Stimulated activated CD4-positive, alpha-beta T cell treated with anti-CD3 and anti-CD28 coated beads, Interleukin-4, amount 100 ng/mL, for 1 hour (primary cell): ENCODE results near the gene PHYKPL.
"Not testable (repeated sequence)": the region's sequence is repeated elsewhere in the genome, so short reads cannot be mapped to it uniquely, and the experiment has no call there.

ENCODE experiments used
- DNase-seq: peaks from one replicate; pipeline ENCODE4 v3.0.0-alpha.2; 2020

PHYKPL gene

DNA sequence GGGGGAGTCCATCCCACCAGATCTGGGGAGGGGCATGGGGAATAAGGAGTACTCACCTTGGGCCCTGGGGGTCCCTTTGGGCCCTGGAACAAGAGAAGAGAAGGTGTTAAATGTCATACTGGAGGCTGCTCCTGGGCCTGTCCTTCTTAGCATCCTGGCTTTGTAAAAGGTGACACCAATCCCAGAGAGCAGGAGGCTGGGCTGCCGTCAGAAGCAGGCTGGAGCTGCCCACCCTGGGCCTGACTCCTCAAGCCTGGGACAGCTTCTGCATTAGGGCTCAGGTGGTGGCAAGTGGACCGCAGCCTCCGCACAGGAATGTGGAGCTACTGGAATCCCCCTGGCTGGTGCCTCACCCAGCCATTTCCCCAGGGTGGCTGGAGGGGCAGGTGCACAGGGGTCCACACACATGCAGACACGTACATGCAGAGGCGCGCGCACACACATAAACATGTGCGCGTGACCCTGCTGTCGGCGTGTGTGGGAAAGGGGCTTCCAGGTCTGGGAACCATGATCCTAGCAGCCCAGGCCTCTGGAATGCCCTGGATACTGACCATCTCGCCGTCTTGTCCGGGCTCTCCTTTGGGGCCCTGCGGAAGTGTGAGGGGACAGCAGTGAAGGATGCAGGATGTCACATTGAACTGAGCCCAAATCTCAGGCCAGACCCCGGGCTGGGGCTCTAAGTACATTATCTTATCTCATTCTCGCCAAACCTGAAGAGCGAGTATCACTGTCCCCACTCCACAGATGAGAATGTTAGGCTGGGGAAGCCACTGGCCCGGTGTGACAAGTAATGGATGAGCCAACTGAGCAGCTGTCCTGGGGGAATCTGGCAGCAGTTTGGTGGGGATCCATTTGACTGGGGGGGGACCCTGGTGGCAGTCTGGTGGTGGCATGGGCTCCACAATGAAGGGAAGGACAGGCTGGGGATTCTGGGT is 29.3 kb upstream of the PHYKPL start:
- DNase-seq: no peak

DNA sequence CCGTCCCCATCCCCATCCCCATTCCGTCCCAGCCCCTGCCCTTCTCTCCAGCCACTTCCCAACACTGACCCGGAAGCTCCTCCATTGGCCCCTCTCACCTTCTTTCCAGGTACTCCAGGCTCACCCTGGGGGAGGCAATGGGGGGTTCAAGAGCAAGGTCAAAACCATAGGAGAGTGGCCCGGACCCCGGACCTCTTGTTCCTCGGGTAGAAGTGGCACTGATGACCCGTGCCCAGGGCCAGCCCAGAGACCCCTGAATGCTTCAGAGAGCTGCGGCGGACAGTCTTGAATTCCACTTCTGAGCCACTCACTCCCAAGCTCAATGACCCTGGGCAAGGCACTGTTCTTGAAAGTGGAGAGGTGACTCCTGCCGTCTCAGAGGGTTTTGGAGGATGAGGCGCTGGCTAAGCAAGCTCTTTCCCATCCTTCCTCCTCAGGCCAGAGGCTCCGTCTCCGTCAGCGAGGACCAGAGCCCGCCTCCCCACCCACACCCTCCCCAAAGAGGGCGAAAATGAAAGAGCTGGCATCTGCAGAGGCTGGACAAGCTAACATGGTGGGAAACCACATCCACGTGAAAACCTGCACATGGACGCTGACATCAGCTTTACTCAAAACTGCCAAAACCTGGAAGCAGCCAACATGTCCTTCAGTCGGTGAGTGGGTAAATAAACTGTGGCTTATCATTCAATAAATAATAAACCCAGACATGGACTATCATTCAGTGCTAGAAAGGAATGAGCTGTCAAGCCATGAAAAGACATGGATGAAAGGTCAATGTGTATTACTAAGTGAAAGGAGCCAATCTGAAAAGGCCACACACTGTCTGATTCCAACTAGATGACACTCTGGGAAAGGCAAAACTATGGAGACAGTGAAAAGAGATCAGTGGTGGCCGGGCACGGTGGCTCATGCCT is 27.3 kb upstream of the PHYKPL start:
- DNase-seq: no peak

DNA sequence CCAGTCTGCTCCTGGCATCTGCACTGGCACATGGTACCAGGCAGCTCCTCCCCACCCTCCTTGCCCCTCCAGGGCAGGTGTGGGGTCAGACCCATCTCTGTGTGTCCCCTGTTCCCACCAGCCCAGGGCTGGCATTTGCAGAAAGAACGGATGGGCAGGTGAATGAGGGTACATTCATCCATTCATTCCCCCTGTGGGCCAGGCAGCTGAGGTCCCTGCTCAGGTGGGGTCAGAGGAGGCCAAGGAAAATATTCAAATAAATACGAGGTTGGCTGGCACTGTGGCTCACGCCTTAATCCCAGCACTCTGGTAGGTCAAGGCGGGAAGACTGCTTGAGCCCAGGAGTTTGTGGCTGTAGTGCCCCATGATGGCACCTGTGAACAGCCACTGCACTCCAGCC is 25.0 kb upstream of the PHYKPL start:
- no peak for DNase-seq

DNA sequence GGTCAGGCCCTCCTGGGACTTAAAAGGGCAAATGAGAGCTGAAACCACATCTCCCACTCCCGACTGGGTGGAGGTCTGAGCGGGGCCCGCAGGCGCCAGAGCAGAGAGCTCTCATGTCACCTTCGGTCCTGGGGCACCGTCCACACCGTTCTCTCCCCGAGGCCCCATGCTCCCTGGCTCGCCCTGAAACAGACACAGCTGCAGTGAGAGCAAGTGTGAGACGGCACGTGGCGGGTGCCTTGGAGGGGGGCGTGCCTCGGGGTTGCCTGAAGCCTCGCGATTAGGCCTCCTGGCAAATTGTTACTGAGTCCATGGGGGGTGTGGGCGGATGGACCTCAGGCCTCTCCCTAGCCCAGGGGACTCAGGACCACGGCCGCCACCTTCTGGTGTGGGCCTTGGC is 24.1 kb upstream of the PHYKPL start:
- DNase-seq: no peak

DNA sequence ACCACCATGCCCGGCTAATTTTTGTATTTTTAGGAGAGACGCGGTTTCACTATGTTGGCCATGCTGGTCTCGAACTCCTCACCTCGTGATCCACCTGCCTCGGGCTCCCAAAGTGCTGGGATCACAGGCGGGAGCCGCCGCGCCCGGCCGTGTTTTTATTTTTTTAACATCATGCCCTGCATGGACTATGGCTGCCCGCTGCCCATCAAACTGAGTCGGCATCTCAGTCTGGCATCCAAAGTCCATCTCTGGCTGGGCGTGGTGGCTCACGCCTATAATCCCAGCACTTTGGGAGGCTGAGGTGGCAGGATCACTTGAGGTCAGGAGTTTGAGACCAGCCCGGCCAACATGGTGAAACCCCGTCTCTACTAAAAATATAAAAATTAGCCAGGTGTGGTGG is 21.0 kb upstream of the PHYKPL start:
- DNase-seq: not testable (repeated sequence)

DNA sequence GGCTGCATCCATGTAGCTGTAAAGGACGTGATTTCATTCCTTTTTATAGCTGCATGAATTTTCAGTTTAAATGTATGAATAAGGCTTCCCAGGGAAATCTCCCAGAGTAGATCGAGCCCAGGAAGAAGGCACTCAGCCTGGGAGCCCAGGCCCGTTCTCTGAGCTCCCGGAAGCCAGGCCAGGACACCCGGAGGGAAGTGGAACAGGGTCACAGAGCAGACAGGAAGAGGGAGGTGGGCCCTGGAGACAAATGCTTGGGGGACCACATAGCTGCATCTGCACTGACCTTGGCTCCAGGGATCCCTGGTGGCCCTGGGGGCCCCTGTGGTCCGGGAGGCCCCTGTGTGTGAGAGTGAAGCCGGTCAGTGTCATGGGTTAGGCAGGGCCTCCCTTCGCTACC is 19.7 kb upstream of the PHYKPL start:
- DNase-seq: no peak

DNA sequence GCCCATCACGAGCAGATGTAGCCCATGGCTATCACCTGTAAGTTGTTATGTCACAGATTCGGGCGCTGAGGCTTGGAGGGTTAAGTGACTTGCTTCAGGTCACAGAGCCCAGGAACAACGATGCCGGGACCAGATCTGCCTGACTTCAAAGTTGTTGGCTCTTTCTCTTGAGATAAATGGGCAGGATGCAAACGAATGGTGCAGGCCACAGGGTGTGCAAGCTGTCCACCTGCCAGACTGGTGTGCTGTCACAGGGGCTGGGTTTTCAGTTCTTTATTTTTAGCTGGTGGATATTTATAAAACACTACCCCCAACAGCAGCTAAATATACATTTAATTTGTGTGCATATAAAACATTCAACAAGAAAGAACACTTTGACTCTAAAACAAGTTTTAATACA is 17.7 kb upstream of the PHYKPL start:
- DNase-seq: no peak

DNA sequence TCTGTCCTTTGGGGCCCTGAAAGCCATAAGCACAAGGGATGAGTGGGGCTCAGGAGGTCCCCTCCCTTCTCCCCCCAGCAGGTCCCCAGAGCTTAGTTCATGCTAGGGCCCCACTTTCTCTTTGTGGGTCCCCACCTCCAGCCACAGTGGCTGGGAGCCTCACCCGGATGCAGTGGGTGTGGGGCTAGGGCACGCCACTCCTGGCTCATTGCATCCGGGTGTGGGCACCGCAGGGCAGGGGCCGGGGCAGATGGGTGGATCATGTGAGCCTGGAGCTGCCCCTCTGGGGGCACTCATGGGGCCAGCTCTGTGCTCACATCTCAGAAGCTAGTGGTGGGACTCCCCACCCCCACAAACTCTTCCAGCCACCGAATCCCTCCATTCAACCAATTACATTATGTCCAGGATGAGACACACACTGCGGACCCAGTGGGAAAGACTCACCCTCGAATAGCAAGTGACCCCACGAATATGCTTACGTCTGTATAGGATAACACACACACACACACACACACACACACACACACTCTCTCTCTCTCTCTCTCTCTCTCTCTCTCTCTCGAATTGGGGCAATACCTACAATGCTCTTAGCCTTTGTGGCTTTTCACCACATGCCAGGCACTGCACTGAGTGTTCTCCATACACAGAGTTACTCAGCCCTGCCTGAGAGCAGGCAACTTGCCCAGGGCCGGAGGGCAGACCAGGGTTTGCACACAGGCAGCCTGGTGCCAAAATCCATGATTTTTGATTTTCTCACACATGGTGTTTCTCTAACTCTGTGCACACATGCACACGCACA is 16.8 kb upstream of the PHYKPL start:
- no peak for DNase-seq

DNA sequence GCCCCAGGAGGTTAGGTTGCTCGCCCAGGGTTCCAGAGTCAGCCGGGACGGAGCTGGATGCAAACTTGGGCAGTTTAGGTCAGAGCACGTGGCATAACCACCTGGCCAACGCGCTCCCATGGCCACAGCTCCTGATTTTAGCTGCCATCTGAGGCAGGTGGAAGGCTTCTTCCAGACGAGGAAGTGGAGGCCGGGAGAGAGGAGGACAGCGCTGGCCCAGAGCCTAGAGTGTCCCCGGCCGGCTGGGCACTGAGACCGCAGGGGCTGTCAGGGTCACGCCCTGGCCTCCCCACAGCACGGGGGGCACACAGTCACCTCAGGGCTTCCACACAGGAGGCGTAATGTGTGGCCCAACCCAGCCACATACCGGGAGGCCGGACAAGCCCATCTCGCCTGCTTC is 16.1 kb upstream of the PHYKPL start:
- DNase-seq: no peak

DNA sequence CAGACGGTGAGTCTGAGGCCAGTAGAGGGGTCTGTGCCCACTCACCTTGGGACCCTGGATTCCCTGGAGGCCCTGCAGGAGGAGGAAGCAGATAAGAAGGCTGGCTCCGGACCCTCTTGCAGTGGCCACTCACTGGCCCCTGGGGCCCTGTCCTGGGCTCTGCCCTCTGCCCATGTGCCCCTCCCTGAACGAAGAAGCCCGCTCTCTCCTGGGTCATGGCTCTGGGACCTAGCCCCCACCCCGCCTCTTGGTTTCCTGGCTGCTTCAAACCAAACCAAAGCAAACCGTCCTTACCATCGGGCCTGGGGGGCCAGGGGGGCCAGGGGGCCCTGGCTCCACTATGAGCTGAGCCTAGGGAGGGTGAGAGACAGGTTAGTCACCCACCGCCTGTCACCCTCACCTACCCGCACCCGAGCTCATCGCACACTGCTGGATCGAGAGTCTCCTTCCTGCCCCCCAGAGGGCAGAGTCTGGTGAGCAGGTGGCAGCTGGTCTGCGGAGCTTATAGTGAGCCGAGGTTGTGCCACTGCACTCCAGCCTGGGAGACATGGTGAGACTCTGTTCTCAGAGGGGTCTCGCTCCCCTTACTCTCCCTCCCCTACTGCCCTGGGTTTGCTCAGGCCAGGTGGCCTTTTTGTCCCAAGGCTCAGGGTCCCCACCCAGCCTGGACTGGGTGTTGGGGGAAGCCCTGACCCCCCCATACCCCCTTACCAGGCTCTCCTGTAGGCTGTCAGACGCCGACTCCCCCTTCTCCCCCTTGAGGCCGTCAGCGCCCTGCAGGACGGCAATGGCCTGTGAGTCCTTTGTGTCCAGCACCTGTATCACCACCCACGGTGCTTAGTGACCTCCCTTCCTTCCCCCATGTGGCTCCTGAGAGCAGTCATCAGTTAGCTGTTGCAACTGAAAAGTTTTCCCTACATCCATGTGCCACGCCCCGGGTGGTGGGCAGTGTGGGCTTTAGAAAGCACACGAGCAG is 15.2 kb upstream of the PHYKPL start:
- no peak for DNase-seq

DNA sequence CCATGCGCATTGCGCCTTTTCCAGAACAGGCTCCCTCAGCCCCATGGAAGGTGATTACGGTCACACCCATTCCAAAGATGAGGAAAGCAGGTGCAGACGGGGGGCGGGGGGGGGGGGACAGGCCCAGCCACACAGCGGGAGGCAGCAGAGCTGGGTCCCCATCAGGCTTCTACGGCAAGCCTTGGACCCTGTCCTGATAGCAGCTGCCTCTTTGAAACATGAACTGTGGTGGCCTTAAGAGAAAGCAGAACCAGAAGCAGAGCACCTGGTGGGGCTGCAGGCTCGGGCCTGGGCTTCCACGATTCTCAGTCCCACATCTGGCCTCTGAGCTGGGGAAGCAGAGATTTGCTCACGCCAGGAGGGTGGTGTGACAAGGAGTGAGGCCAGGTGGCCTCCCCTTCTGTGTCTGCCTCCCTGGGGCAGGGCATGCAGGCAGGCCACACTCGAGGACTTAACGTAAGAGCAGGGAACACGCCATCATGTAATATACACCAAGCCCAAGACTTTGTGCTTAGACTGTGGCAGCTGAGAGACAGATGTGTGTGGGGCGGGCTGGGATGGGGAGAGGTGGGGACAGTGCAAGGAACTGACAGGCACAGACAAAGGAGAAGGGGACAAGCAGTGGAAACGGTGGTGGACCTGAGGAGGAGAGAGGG is 14.2 kb upstream of the PHYKPL start:
- no peak for DNase-seq

DNA sequence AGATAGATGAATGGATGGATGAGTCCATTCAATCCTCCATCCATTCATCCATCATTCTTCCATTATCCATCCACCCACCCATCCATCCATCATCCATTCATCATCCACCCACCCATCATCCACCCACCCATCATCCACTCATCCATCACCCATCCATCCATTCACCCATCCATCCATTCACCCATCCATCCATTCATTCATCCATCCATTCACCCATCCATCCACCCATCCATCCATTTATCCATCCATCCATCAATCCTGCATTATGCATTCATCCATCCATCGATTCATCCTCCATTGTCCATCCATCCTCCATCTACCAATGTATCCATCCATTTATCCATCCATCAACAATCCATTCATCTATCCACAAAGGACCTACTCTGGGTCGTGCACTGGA is 12.8 kb upstream of the PHYKPL start:
- DNase-seq: no peak

DNA sequence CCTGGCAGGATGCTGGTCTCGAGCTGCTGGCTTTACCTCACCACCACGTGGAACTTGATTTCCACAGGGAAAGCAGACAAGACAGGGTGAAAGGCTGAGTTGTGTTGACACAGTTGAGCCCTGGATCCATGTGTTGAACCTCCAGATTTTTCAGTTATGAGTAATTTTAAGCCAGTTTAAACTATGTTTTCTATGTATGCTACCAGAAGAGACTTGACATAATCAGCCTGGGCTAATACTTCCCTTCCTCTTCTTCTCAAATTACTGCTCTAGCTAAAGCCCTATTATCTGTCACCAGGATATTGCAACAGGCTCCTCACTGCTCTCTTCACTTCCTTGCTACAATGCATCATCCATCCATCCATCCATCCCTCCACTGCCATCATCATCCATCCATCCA is 12.0 kb upstream of the PHYKPL start:
- DNase-seq: no peak

DNA sequence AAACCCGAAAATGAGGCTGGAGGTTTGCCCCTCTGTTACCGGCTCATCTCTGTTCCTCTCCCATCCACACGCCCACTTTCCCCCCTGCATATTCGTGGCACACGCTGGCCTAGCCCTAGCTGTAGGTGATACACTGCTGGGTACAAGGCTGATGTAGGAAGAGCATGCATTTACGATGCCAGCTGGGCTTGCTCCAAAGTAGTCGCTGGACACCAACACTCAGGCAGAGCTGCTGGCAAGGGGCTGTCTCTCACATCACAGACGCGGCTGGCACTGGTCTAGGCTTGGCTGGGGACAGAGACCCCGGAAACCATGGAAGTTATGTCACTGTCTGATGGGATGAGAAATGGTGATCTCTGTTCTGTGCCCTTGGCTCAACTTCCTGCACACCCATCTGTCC is 9.8 kb upstream of the PHYKPL start:
- DNase-seq: no peak

DNA sequence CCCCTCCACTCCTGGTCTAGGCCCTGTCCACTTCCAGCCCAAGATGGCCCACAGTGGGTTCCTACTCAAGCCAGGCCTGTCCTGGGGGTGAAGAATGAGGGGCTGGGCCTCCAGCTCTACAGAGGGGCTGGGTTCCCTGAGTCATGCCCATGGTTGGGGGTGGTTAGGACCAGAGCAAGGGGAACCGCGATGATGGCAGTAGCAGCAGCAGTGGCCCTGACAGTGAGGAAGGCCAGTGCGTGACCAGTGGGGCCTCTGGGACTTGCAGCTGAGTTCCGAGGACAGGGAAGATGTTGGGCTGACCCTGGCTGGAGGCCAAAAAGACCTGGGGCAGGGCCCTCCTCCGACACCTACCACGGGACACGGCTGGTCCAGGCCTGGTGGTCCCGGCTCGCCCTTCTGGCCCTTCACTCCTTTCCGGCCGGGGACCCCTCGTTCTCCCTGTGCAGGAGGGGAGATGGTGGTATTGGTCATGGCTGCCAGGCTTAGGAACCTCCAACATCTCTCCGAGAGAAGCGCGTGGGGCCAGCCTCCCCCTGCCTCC is 9.2 kb upstream of the PHYKPL start:
- no peak for DNase-seq

DNA sequence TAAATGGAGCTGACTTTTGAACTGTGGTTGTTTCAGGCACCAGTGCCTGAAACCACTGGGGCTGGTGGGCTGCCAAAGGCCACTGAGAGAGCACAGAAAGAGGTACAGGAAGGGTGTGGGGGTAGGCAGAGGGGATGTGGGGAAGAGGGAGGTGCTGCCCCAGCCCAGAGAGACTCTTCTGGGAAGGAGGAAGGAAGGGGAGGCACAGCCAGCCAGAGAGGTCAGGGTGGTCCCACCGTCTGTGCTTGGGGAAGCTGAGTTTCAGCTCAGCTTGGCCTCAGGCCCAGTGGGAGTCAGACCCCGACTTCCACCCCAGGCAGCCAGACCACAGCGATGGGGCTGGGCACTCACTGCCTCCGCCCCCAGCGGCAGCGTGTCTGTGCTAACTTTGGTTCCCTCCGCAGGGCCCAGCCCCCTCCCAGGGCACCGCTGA is 8.6 kb upstream of the PHYKPL start:
- no peak for DNase-seq

DNA sequence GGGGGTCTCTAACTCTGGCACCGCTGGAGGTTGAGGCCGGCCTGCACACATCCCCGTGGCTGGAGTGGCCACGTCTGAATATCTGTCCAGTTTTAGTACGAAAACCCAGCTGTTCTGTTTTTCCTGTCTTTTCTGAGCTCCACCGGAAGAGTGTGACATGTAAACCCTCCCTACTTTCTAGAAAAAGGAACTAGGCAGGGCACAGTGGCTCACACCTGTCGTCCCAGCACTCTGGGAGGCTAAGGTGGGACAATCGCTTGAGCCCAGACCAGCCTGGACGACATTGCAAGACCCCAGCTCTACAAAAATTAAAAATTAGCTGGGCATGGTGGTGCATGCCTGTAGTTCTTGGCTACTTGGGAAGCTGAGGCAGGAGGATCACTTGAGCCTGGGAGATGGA is 8.2 kb upstream of the PHYKPL start:
- no peak for DNase-seq

DNA sequence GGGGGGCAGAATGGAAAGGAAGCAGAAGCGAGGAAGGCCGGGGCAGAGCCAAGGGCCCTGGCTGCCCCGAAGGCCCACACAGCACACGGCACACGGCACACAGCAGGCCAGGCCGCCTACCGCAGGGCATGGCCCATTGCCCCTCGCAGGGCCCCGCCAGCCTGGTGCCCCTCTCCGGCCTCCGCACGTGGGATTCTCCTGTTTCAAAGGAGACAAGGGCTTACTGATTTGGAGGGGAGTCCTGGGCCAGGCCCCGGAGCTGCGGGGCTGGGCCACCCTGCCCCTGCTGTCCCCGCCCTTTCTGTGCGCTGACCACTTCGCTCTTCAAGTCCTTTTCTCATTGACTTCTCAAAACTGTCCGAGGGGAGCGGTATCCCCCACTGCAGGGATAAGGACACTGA is 7.7 kb upstream of the PHYKPL start:
- DNase-seq: no peak

DNA sequence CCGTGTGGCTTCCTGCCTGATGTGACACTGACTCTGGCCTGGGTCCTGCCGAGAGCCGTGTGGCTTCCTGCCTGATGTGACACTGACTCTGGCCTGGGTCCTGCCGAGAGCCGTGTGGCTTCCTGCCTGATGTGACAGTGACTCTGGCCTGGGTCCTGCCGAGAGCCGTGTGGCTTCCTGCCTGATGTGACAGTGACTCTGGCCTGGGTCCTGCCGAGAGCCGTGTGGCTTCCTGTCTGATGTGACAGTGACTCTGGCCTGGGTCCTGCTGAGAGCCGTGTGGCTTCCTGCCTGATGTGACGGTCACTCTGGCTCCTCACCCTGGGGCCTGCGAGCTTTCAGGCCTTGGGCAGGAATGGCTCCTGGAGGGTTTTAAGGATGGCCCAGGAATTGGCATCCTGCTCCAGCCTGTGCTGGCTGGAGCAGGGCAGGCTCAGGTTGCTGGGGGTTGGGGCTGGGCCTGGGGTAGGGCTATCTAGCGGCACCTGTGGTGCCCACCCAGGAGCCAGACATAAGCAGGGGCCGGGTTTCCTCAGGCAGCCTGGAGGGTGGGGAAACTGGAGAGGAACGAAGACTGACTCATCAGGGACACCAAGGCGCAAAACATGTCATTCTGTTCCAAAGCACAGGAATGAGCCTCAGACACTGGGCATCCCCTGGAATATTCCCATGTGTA is 7.2 kb upstream of the PHYKPL start:
- DNase-seq: not testable (repeated sequence)
